ENCODE data around the gene GSK3A. TPM values are rescaled to one million over a fixed set of nuclear protein-coding genes. Genes with fewer than 3 reads are reported as not detected.

The GSK3A gene
- total RNA-seq, 1 experiment from 2014 or later: 46.0 TPM

- intact Hi-C loops (cut with micrococcal nuclease; ENCODE audit: unreplicated experiment): no loop called here
- POLR2A ChIA-PET: interaction anchor here (0.6 to 0.7 kb wide), 2 partner anchors 58 to 77 kb away, joined by 3 to 4 read pairs; no protein-coding TSS in a partner anchor
- in situ Hi-C loops (cut with HindIII; ENCODE audit: low pct_unique_long_range_greater_than_20kb, low sequenced_read_pairs): no loop called here
Observed at GRCh38 chr19:42253245-42254088, 11.1 kb upstream of the GSK3A start.

DNA sequence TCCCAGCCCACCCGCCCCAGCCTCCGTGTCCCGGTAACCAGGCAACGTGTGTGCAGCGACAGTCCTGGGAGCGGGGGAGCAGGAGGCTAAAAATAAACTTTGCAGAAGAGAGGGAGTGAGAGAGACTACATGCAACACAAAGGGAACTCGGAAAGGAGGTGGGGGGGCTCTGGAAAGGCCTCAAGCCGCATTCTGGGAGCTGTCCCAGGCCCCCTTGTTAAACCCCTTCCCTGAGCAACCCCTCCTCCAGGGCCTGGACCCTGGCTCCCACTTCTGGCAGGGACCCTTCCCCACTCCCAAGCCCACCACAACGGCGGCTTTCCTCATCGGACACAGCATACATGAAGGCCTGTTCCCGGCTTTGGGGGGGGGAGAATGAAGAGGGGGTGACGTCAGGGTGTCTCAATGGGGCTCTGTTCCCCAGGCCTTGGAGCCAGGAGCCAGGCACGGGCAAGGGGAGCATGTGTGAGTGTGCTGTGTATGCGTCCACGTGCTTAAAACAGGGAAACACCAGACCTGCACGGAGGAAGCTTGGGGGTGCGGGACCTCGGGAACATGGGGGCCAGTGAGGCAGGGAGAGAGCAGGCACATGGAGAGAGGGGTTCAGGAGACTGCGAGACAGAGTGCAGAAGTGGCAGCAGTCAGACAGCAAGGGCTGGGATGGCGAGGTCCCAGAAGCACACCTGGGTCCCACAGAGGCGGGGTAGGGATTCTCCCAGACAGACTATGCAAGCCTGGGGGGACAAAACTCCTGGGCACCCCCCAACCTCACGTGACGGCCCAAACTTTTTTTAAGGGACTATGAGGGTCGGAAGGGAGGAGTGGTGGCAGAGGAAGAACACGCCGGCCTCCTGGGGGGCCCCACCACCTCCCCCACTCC, 10.2 kb upstream of the GSK3A start:
- Histone ChIP-seq H3K9me3 (ENCODE audit: control insufficient read depth, insufficient read depth, low read depth, low read length) (no peaks in the 10 kb centered on the region), H3K4me1 (ENCODE audit: control insufficient read depth, insufficient read depth, low read length) (peaks cover 29% of the 10 kb centered on the region), H3K27ac (ENCODE audit: low read length) (peak overlapping the region; percentile 84), H3K27me3 (ENCODE audit: control insufficient read depth, insufficient read depth, low read length) (no peaks in the 10 kb centered on the region), H3K4me3 (ENCODE audit: low read depth in 2 of 2, low read length in 2 of 2) (peak overlapping the region; percentile 57 to 66), H3K36me3 (ENCODE audit: control insufficient read depth, insufficient read depth, low read length) (no peaks in the 10 kb centered on the region; the same call in 1 of the 2 replicates)
- TF ChIP-seq POLR2AphosphoS5 (IDR thresholded peaks at IDR 0.05; ENCODE audit: low read depth, low read length): no peak; the same call in 1 of the 2 replicates
- no peak for TF ChIP-seq SIN3A (IDR thresholded peaks at IDR 0.05; ENCODE audit: borderline replicate concordance, insufficient read depth, low read depth, low read length)
- TF ChIP-seq, protein P1, sequence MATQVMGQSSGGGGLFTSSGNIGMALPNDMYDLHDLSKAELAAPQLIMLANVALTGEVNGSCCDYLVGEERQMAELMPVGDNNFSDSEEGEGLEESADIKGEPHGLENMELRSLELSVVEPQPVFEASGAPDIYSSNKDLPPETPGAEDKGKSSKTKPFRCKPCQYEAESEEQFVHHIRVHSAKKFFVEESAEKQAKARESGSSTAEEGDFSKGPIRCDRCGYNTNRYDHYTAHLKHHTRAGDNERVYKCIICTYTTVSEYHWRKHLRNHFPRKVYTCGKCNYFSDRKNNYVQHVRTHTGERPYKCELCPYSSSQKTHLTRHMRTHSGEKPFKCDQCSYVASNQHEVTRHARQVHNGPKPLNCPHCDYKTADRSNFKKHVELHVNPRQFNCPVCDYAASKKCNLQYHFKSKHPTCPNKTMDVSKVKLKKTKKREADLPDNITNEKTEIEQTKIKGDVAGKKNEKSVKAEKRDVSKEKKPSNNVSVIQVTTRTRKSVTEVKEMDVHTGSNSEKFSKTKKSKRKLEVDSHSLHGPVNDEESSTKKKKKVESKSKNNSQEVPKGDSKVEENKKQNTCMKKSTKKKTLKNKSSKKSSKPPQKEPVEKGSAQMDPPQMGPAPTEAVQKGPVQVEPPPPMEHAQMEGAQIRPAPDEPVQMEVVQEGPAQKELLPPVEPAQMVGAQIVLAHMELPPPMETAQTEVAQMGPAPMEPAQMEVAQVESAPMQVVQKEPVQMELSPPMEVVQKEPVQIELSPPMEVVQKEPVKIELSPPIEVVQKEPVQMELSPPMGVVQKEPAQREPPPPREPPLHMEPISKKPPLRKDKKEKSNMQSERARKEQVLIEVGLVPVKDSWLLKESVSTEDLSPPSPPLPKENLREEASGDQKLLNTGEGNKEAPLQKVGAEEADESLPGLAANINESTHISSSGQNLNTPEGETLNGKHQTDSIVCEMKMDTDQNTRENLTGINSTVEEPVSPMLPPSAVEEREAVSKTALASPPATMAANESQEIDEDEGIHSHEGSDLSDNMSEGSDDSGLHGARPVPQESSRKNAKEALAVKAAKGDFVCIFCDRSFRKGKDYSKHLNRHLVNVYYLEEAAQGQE (IDR thresholded peaks at IDR 0.05; ENCODE audit: insufficient read depth in 1 of 2, low read depth in 2 of 2, low read length in 1 of 2): no peak
- TF ChIP-seq, protein P2, sequence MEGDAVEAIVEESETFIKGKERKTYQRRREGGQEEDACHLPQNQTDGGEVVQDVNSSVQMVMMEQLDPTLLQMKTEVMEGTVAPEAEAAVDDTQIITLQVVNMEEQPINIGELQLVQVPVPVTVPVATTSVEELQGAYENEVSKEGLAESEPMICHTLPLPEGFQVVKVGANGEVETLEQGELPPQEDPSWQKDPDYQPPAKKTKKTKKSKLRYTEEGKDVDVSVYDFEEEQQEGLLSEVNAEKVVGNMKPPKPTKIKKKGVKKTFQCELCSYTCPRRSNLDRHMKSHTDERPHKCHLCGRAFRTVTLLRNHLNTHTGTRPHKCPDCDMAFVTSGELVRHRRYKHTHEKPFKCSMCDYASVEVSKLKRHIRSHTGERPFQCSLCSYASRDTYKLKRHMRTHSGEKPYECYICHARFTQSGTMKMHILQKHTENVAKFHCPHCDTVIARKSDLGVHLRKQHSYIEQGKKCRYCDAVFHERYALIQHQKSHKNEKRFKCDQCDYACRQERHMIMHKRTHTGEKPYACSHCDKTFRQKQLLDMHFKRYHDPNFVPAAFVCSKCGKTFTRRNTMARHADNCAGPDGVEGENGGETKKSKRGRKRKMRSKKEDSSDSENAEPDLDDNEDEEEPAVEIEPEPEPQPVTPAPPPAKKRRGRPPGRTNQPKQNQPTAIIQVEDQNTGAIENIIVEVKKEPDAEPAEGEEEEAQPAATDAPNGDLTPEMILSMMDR (IDR thresholded peaks at IDR 0.05): no peak
- TF ChIP-seq TCF7L2 (IDR thresholded peaks at IDR 0.05; ENCODE audit: low read depth, low read length): no peak
- POLR2A ChIA-PET: interaction anchor here (0.6 kb wide), 1 partner anchor 59 kb away, joined by 3 read pairs; no protein-coding TSS in a partner anchor
- intact Hi-C loops (cut with micrococcal nuclease; ENCODE audit: unreplicated experiment) (no loop called here), in situ Hi-C loops (cut with HindIII; ENCODE audit: low pct_unique_long_range_greater_than_20kb, low sequenced_read_pairs) (no loop called here)
- DNase-seq (ENCODE audit: low read depth, low spot score): no peak
- CTCF ChIA-PET: no interaction called here
- no peak for ATAC-seq
- BruUV-seq (replicated peaks): no TSS peak

More at GRCh38 chr19:42253245-42254088, 11.1 kb upstream of the GSK3A start:
- peak overlapping the region; percentile 84 for H3K27ac ChIP-seq (ENCODE audit: low read length)
- TF ChIP-seq, protein P1 (IDR thresholded peaks at IDR 0.05; ENCODE audit: insufficient read depth in 1 of 2, low read depth in 2 of 2, low read length in 1 of 2): no peak
- TF ChIP-seq, protein P2 (IDR thresholded peaks at IDR 0.05): no peak
- TF ChIP-seq TCF7L2 (IDR thresholded peaks at IDR 0.05; ENCODE audit: low read depth, low read length) (no peak), POLR2AphosphoS5 (IDR thresholded peaks at IDR 0.05; ENCODE audit: low read depth, low read length) (peak; percentile 38; the same call in 1 of the 2 replicates), SIN3A (IDR thresholded peaks at IDR 0.05; ENCODE audit: borderline replicate concordance, insufficient read depth, low read depth, low read length) (0 out of 2 replicates have a peak, but pooled peaks have one; percentile 71)
- H3K36me3 ChIP-seq (ENCODE audit: control insufficient read depth, insufficient read depth, low read length): no peaks in the 10 kb centered on the region; the same call in 1 of the 2 replicates
- ATAC-seq: peak; percentile 32
- H3K4me3 ChIP-seq (ENCODE audit: low read depth in 2 of 2, low read length in 2 of 2): peak overlapping the region; percentile 72 to 82
- BruUV-seq (replicated peaks): no TSS peak
- H3K4me1 ChIP-seq (ENCODE audit: control insufficient read depth, insufficient read depth, low read length): peaks cover 26% of the 10 kb centered on the region
- CTCF ChIA-PET: no interaction called here
- DNase-seq (ENCODE audit: low read depth, low spot score): no peak
- no peaks in the 10 kb centered on the region for H3K9me3 ChIP-seq (ENCODE audit: control insufficient read depth, insufficient read depth, low read depth, low read length)
- no peaks in the 10 kb centered on the region for H3K27me3 ChIP-seq (ENCODE audit: control insufficient read depth, insufficient read depth, low read length)

Data from Panc1 (cell line).